PFSK-1 (cell line): ENCODE measurements around the gene NFE2L1.

ENCODE experiments used
- FOXP2 ChIP-seq: optimal IDR thresholded peaks from 2 replicates; pipeline ENCODE3; 2011; ENCODE audit warnings: borderline replicate concordance, control low read depth, inconsistent platforms; ENCODE audit not compliant: insufficient read depth; ENCODE audit errors: extremely low read length, extremely low read depth
- POLR2AphosphoS5 ChIP-seq: IDR thresholded peaks from 2 replicates; pipeline ENCODE4 v1.6.1; 2012; ENCODE audit warnings: low read depth, mild to moderate bottlenecking, control low read depth, low read length, moderate library complexity
- REST ChIP-seq, 2 experiments: IDR thresholded peaks; 2 replicates each; pipeline versions ENCODE4 v1.6.1 to v1.8.0; 2011 to 2012; ENCODE audit warnings: low read depth in 2 of 2, low read length in 2 of 2, control low read depth in 1 of 2, inconsistent platforms in 1 of 2, mild to moderate bottlenecking in 1 of 2, moderate library complexity in 1 of 2; ENCODE audit not compliant: insufficient read depth in 1 of 2
- SIN3A ChIP-seq: IDR thresholded peaks from 2 replicates; pipeline ENCODE4 v1.6.1; 2012; ENCODE audit warnings: mild to moderate bottlenecking, low read length, moderate library complexity, borderline replicate concordance; ENCODE audit not compliant: insufficient read depth
- TAF1 ChIP-seq: IDR thresholded peaks from 2 replicates; pipeline ENCODE4 v1.6.1; 2012; ENCODE audit warnings: low read length, control low read depth, borderline replicate concordance; ENCODE audit not compliant: insufficient read depth

DNA sequence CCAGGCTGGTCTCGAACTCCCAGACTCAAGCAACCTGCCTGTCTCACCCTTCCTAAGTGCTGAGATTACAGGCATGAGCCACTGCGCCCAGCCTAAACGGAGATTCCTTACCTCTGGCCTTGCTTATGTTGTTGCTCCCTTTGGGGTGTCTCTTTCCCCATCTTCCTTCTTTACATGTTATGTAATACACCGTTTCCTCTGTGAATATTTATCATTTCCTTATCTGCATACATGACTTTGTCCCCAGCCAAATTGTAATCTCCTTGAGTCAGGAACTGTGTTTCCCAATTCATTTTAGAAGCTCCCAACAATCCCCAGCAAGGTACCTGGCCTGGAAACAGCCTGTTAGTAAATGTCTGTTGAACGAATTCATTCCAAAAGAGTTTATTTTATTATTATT, 26.2 kb upstream of the NFE2L1 start:
- TF ChIP-seq FOXP2 (no peak), SIN3A (no peak), REST (IDR thresholded peaks at IDR 0.05; ENCODE audit: insufficient read depth in 1 of 2, low read depth in 2 of 2, low read length in 2 of 2) (no peak), TAF1 (no peak), POLR2AphosphoS5 (no peak)
